ENCODE measurements around the gene LRP6.

DNA sequence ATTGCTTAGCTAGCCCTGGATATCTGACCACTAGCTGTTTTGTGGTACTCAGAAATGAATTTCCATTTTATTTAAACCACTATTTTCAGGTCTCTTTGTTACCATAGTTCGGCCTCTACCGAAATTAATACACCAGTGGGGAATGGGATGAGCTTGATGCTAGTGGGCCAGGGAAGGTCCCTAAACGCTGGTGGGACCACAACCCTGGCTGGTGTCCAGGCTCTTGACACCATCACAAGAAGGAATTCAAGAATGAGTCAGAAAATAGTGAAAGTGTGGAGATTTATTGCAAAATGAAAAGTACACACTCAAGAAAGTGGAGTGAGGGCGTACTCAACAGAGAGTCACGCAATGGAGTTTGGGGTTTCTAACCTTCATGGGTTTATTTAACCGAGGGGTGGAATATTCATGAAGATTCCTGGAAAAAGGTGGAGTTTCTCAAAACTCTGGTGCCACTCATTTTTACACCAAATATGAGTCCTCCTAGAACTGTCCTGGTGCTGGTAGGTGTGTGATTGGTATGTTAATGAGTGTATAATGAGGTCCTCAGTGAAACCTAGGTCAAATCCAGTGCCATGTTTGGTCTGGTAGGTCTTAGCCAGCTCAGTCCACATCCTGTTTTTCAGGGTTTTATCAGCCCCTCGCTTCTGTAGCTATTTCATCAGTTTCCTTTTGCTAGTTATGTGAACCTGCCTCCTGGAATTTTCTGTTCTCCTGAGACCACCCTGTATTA, 38.9 kb upstream of the LRP6 start:
- TF ChIP-seq POLR2A (IDR thresholded peaks at IDR 0.05) = no peak
- TF ChIP-seq, protein P1, sequence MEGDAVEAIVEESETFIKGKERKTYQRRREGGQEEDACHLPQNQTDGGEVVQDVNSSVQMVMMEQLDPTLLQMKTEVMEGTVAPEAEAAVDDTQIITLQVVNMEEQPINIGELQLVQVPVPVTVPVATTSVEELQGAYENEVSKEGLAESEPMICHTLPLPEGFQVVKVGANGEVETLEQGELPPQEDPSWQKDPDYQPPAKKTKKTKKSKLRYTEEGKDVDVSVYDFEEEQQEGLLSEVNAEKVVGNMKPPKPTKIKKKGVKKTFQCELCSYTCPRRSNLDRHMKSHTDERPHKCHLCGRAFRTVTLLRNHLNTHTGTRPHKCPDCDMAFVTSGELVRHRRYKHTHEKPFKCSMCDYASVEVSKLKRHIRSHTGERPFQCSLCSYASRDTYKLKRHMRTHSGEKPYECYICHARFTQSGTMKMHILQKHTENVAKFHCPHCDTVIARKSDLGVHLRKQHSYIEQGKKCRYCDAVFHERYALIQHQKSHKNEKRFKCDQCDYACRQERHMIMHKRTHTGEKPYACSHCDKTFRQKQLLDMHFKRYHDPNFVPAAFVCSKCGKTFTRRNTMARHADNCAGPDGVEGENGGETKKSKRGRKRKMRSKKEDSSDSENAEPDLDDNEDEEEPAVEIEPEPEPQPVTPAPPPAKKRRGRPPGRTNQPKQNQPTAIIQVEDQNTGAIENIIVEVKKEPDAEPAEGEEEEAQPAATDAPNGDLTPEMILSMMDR (IDR thresholded peaks at IDR 0.05) = no peak
